GM20000 (cell line): ENCODE measurements around the gene CAGE1.

Experiments
- DNase-seq: peaks from one replicate; pipeline ENCODE4 v3.0.0; 2012; ENCODE audit warnings: low spot score
- TF ChIP-seq, protein P1 (sequence below): IDR thresholded peaks from 2 replicates; pipeline ENCODE4 v1.5.1; 2012; ENCODE audit warnings: mild to moderate bottlenecking, control low read depth; ENCODE audit errors: extremely low read depth, missing control alignments

Gene CAGE1

DNA sequence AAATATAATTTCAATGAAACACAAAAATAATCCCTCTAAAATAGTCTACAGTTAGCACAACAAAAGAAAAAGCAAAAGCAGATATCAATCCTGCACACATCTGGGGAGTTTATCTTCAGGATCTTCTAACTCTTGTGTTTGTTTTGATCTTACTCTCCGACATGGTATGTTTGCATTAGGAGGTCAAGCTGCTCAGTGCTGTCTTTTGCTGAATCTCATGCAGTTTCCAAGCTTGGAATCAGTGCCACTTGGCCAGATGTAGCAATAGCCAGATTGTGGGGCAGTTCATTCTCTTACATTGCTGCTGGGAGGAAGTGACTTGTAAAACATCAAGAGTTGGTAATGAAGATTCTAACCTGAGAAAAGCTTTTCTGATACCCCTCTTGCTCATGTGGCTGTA is 29.5 kb upstream of the CAGE1 start:
- TF ChIP-seq, protein P1, sequence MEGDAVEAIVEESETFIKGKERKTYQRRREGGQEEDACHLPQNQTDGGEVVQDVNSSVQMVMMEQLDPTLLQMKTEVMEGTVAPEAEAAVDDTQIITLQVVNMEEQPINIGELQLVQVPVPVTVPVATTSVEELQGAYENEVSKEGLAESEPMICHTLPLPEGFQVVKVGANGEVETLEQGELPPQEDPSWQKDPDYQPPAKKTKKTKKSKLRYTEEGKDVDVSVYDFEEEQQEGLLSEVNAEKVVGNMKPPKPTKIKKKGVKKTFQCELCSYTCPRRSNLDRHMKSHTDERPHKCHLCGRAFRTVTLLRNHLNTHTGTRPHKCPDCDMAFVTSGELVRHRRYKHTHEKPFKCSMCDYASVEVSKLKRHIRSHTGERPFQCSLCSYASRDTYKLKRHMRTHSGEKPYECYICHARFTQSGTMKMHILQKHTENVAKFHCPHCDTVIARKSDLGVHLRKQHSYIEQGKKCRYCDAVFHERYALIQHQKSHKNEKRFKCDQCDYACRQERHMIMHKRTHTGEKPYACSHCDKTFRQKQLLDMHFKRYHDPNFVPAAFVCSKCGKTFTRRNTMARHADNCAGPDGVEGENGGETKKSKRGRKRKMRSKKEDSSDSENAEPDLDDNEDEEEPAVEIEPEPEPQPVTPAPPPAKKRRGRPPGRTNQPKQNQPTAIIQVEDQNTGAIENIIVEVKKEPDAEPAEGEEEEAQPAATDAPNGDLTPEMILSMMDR: no peak
- DNase-seq: no peak

DNA sequence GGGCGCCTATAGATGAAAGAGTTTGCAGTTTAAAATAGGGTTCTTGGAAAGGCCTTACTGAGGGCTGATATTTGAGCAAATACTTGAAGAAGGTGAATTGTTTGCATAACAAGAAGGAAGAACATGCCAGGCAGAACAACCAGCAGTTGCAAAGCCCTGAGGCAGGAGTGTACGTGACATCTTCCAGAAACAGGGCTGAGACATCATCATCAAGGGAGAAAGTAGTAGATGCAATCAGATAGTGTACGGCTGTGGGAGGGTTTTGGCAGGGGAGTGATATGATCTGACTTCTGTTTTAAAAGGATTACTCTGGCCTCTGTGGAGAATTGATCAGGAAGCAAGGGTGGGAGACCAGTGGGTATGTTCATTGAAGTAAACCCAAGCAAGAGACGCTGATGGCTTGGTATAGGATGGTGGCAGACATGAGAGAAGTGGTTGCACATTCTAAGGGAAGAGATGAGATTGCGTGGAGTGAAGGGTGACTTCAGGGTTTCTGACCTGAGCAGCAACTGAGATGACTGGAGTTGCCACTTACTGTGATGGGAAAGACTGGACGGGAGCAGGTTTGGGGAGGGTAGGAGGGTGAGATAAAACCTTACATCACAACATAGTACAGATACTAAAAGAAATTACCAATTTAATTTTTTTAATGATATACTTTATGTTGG is 28.8 kb upstream of the CAGE1 start:
- DNase-seq: no peak
- TF ChIP-seq, protein P1: no peak

DNA sequence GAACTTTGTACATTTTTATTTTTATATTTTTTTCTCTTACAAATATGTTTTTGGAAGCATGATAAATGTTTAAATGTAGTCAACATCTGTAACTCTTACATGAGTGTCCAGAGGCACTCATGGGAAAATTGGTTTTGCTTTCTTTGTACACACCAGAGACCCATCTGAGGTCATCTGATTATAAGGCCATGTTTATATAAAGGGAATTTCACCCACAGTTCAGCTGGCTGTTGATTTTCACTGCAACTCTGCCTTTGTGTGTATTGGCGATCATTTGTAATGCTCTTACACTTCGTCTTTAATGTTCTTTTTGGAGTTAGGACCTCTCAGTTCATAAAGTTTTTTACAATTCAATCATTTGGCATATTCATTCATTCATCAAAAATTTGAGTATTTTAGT is 28.1 kb upstream of the CAGE1 start:
- TF ChIP-seq, protein P1: no peak
- DNase-seq: no peak

DNA sequence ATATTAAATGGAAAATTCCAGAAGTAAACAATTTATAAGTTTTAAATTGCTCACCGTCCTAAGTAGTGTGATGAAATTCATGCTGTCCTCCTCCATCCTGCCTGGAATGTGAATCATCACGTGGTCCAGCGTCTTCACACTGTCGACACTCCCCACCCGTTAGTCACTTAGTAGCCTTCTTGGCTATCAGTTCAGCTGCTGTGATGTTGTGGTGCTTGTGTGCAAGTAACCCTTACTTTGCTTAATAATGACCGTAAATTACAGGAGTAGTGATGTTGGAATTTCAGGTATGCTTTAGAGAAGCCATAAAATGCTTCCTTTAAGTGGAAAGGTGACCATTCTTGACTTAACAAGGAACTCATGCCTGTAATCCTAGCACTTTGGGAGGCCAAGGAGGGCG is 25.3 kb upstream of the CAGE1 start:
- DNase-seq: no peak

DNA sequence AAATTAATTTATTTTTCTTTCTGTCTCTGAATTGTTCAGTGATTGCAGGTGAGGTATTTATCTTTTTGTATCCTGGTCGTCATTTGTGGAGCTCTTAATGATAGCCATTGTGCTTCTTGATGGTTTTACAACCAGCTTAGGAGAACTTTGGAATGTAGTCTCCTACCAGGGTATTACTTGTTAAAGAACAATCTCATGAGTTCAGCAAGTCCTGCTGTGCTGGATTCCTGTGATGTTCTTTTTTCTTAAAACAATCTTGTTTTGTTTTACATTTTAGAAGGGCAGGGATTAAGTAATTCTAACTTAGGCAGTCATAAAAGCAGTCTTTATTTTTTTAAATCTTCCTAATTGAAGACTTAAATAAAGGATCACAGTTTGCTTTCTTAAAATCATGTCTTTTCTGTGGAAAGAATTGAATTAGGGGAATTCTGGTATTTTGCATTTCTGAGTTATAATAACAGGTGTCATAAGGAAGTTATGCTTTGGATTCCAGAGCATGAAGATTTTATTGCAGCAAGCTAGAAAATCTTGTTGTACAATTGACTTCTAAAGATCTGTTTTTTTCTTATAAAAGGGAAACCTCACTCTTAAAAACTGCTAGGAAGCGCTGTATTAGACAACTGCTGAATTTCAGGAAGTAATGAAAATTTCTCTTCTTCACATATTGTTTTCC is 23.7 kb upstream of the CAGE1 start:
- TF ChIP-seq, protein P1: no peak
- no peak for DNase-seq

More for the DNA sequence above, 25.3 kb upstream of the CAGE1 start:
- TF ChIP-seq, protein P1: no peak

DNA sequence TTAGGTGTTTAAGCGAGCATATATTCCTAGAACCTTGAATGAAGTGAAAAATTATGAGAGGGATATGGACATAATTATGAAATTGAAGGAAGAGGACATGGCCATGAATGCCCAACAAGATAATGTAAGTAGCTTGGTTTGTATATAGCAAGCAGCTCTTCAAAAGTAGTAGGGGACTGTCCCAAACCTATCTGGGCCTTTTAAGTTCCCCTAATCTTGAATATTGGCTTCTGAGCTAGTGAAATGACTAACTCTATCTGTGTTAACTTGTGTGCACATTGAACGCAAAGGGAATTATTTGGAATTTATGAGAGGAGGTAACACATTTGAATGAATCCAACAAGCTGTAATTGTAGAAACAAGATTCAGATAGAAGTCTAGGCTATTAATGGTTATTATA is 21.8 kb upstream of the CAGE1 start:
- TF ChIP-seq, protein P1: no peak
- DNase-seq: no peak

DNA sequence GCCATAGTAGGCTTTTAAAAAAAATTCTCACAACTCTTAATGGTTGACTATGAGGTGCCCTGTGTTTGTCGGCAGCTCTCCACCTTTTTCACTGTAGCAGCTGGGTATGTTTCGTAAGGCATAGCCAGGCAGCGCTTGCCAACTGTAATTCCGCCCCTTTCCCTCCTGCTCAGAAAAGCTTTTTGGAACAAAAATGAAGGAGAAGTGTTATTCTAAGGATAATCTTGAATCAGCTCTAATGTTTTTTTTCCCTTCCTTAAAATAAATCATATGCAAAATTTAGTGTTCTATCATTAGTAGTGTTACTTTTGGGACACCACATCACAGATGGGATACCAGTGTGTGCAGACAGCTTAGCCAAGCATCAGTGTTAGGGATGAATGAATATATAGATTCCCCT is 21.3 kb upstream of the CAGE1 start:
- TF ChIP-seq, protein P1: no peak
- no peak for DNase-seq
